ENCODE measurements around the gene OR6P1.

Gene OR6P1, protein sequence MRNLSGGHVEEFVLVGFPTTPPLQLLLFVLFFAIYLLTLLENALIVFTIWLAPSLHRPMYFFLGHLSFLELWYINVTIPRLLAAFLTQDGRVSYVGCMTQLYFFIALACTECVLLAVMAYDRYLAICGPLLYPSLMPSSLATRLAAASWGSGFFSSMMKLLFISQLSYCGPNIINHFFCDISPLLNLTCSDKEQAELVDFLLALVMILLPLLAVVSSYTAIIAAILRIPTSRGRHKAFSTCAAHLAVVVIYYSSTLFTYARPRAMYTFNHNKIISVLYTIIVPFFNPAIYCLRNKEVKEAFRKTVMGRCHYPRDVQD

DNA sequence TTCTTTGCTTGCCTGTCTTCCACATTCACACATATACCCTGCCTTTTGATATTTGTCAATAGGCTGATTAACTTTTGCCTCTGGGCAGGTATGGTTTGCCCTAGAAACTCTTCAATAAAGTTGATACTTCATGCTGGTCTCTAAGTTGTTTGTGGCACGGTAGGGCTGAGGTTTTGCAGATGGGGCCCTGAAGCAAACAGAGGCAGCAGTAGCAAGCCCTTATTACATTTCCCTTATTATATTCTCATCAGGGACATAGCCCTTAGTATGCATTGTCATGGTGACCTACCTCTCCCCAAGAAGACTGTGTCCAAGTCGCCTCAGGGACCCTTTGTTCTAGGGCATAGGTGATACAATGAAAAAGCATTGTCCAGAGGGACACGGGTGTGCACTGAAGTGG, at the start of gene OR6P1:
Gene OR6P1, minus strand, starts transcription at position 101 of the 400 bp plus-strand sequence. CDS start 6,976 bp downstream, outside the sequence.
- DNase-seq: no peak

DNA sequence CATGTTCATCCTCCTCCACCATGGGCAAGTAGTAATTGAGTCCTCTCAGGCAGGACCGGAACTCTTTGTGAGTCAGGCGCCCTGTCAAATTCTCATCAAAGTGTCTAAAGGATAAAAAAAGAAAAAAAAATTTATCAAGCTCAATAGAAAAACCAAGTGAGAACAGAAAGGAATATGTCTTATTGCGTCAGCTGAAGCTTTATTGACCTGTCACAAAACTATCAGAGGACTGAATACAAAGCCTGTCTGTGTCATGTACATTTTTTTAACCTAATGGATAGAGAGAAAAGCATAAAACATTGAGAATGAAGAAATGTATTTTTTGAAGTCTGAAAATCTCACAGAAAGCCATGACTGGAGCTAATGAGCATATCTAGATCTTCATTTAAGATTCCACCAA, 43.4 kb upstream of the OR6P1 start:
- DNase-seq: no peak

DNA sequence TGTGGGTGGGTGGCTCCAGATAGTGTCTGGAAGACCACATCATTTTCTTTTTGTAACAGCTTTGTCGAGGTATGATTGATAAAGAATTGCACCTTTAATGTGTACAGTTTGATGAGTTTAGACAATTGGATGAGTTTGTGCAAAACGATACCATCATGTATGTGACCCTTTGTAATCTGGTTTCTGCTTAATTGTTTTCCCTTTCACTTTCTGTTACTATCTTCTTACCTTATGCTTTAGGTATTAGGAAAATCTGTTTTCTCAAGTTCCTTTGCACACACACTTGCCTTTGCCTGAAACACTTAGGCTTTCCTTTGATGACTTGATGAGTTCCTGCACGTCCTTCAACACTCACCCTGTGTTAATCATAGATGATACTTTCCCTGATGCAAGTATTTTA, 41.5 kb upstream of the OR6P1 start:
- DNase-seq: no peak

DNA sequence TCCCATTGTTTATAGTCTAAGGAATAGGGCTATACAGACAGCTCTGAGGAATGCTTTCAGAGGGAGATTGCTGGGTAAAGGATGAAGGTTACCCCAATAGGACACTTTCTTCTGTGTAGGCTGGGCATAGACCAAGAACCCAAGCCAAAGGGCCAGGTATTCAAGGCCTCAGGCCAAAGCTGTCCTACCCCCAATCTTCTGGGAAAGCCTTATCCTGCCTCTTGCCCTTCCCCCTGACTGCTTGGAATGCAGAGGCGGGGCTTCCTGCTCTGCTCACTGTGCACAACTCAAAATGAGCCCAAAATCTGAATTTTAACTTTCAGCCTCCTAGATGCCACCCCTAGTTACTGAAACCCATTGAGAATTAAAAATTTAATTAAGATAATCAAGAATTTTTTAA, 36.9 kb upstream of the OR6P1 start:
- DNase-seq: no peak

DNA sequence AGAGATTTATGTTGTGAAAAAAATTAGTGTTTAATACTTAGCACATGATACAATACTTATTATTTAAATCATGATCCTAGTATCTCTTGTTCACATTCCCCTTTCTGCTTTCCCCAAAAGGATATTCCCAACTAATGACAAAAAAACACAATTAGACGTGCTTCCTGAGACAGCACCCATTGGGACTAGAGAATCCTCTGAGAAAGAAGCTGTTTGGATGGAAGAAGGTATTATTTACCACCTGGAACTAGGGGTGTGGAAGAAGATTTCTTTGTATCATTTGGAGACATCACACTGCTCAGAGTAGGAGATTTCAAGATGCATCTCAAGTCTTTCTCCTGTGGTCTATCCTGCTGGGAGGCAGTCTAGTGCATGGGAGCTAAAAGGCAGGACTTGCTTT, 34.6 kb upstream of the OR6P1 start, which contains the start of gene OR10Z1:
Gene OR10Z1, plus strand, starts transcription at position 301 of the 400 bp plus-strand sequence. CDS start 1,171 bp downstream, outside the sequence.
- DNase-seq: no peak

GRCh38 chr1:158600735-158601134, 30.4 kb upstream of the OR6P1 start:
- DNase-seq: no peak

- DNase-seq: no peak
Measured at GRCh38 chr1:158586942-158587341, 16.6 kb upstream of the OR6P1 start.

GRCh38 chr1:158583962-158584361, 13.6 kb upstream of the OR6P1 start:
- no peak for DNase-seq

- DNase-seq: no peak
Measured at GRCh38 chr1:158579733-158580132, 9.4 kb upstream of the OR6P1 start, which contains the start of gene OR10X1. OR10X1 (minus strand) TSS chr1:158579899; CDS start chr1:158579899, 0 bp downstream.

- DNase-seq: no peak
Measured at GRCh38 chr1:158577561-158577960, 7.2 kb upstream of the OR6P1 start.

DNA sequence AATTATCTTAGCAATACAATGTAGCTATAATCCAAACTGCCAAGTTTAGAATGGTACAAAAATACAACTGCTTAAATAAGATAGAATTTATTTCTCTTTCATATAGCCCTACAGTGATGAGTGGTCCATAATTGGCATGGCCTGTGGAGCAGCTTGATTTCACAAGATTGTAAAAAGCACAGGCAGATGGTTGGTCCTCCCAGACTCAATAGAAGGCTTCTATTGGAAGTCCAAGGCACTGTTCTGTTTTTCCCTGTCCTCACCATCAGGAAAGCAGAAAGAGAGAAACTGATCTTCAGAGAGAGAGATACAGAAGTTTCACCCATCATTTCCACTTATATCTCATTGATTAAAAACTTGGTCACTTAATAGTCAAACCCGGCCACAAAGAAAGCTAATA, 1.8 kb upstream of the OR6P1 start:
- no peak for DNase-seq

- no peak for DNase-seq
Measured at GRCh38 chr1:158564608-158565007, 5.8 kb downstream of the OR6P1 start.

GRCh38 chr1:158563853-158564252, 6.5 kb downstream of the OR6P1 start:
- no peak for DNase-seq

DNA sequence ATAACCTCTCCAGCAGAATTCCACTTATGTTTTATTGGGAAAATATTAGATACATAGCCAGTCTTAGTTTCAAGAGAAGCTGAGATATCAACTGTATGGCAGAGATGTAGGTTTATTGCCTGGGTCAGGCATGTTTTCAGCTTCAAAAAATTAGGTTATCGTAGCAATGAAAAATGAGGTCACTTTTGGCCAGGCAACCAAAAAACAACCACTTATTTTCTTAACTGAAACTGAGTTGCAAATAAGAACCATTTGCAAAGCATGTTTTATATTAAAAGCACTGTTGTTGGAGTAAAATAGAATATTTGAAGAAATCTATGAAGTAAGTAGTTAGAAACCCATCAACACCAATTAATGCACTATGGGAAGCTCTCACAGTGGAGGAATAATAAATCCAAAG, 10.7 kb downstream of the OR6P1 start:
- no peak for DNase-seq

- DNase-seq: no peak
Measured at GRCh38 chr1:158554352-158554751, 16.0 kb downstream of the OR6P1 start, which contains the start of gene OR6Y1. OR6Y1 (minus strand) TSS chr1:158554405; CDS start chr1:158548105, 6,300 bp downstream.

DNA sequence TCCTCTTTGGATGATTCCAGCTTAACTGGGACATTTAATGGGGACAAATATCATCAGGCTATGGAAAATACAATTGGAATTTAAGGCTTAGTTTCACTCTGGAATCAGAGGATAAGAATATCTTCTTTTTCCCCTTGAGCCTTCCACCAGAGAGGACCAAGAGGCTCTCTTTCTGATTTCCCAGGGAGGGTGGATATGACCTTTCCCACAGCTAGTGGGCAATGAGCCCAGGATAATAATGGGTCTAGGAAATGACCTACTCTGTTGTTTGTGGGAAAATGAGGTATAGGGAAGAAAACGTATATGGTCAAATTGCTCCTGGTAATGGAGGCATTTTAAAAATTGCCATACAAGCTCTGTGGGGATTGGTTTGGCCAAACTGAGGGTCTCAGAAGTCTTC, 18.1 kb downstream of the OR6P1 start:
- no peak for DNase-seq

- DNase-seq: no peak
Measured at GRCh38 chr1:158547533-158547932, 22.8 kb downstream of the OR6P1 start.

- DNase-seq: no peak
Measured at GRCh38 chr1:158537609-158538008, 32.8 kb downstream of the OR6P1 start.

DNA sequence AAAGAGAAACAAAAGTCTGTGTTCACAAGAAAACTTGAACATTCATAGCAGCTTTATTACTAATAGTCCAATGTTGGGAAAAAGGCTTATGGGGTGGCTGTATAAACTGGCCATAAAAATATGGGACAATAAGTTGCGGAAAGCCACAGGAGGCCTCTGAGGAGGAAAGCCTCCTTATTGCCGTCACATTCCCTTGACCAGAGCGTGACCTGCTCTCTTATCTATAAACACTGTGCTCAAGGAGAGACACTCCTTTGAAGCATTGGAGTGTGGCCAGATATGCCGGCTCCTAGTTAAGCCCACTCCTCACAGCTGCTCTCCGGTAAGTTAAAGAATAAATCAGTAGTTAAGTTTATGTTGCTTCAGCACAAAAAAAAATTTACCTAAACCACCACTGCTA, 35.9 kb downstream of the OR6P1 start:
- DNase-seq: no peak

- DNase-seq: peak; percentile 19
Measured at GRCh38 chr1:158527190-158527815, 43.1 kb downstream of the OR6P1 start.

- DNase-seq: no peak
Measured at GRCh38 chr1:158521666-158522058, 48.7 kb downstream of the OR6P1 start.

- DNase-seq: no peak
Measured at GRCh38 chr1:158520955-158521665, 49.3 kb downstream of the OR6P1 start.

- DNase-seq: no peak
Measured at GRCh38 chr1:158520021-158520420, 50.4 kb downstream of the OR6P1 start.

DNA sequence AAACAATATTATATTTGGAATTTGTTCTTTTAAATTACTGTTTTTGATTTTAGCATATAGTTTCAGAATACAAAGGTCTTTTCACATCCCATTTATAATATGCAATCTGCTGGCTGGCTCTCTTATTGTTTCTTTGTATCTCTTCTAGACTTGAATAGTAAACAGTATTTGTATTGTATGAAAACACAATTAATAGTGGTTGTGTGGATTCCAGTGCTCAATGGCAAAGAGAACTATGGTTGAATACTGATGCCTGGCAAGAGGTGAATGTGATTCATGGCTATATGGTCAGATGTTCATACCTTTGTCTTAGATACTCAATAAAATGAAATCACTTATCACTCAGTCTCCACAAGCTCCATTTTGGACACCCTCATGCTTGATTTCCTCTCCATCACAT, 53.4 kb downstream of the OR6P1 start:
- no peak for DNase-seq
